ENCODE measurements around the gene BAHCC1.

BAHCC1 gene

DNA sequence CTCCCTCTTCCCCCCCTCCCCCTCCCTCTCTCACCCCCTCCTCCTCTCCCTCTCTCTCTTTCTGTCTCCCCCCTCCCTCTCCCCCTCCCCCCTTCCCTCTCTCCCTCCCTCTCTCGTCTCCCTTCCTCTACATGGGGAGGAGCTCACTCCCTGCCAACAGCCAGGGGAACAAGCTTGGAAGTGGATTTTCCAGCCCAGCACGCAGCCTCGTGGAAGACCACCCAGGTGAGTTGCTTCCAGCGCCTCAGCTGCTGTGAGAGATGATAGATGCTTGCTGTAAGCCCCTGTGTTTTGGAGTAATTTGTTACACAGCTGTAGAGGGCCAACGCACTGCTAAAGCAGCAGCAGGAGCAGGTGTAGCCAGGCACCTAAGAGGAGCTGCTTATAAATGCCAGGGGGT, 96.5 kb downstream of the BAHCC1 start:
- TF ChIP-seq, protein P1, sequence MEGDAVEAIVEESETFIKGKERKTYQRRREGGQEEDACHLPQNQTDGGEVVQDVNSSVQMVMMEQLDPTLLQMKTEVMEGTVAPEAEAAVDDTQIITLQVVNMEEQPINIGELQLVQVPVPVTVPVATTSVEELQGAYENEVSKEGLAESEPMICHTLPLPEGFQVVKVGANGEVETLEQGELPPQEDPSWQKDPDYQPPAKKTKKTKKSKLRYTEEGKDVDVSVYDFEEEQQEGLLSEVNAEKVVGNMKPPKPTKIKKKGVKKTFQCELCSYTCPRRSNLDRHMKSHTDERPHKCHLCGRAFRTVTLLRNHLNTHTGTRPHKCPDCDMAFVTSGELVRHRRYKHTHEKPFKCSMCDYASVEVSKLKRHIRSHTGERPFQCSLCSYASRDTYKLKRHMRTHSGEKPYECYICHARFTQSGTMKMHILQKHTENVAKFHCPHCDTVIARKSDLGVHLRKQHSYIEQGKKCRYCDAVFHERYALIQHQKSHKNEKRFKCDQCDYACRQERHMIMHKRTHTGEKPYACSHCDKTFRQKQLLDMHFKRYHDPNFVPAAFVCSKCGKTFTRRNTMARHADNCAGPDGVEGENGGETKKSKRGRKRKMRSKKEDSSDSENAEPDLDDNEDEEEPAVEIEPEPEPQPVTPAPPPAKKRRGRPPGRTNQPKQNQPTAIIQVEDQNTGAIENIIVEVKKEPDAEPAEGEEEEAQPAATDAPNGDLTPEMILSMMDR (IDR thresholded peaks at IDR 0.05; ENCODE audit: borderline replicate concordance, control extremely low read depth, extremely low read depth, insufficient read depth, missing control alignments): no peak
- in situ Hi-C loops (cut with MboI; ENCODE audit: low sequenced_read_pairs, unreplicated experiment): no loop called here
- no peak for DNase-seq (ENCODE audit: low spot score)

DNA sequence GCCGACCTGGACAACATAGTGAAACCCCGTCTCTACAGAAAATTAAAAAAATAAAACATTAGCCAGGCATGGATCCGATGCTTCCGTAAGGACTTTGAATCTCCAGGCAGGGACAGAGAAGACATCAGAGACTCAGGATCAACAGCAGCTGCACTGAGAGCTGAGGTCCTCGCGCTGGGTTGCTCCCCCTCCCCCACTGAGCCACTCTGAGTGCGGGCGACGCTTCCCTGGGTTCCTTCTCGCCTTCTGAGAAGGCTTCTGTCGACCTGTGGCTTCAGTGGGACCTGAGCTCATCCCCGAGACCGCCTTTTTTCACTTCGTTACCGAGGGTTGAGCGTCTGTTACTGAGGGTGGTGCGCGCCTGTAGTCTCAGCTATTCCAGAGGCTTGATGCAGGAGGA, 96.9 kb downstream of the BAHCC1 start:
- no peak for DNase-seq (ENCODE audit: low spot score)
- in situ Hi-C loops (cut with MboI; ENCODE audit: low sequenced_read_pairs, unreplicated experiment): no loop called here
- TF ChIP-seq, protein P1 (IDR thresholded peaks at IDR 0.05; ENCODE audit: borderline replicate concordance, control extremely low read depth, extremely low read depth, insufficient read depth, missing control alignments): no peak

DNA sequence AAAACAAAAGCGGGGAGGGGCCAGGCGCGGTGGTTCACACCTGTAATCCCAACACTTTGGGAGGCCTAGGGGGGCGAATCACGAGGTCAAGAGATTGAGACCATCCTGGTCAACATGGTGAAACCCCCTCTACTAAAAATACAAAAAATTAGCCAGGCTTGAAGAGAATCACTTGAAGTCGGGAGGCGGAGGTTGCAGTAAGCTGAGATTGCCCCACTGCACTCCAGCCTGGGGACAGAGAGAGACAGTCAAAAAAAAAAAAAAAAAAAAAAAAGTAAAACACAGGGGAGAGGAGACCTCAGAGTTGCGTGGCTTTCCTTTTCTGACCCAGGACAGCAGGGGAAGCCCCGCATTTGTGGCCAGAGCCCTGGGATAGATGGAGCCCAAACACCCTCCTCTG, 97.4 kb downstream of the BAHCC1 start:
- DNase-seq (ENCODE audit: low spot score): no peak
- TF ChIP-seq, protein P1 (IDR thresholded peaks at IDR 0.05; ENCODE audit: borderline replicate concordance, control extremely low read depth, extremely low read depth, insufficient read depth, missing control alignments): no peak
- in situ Hi-C loops (cut with MboI; ENCODE audit: low sequenced_read_pairs, unreplicated experiment): no loop called here

DNA sequence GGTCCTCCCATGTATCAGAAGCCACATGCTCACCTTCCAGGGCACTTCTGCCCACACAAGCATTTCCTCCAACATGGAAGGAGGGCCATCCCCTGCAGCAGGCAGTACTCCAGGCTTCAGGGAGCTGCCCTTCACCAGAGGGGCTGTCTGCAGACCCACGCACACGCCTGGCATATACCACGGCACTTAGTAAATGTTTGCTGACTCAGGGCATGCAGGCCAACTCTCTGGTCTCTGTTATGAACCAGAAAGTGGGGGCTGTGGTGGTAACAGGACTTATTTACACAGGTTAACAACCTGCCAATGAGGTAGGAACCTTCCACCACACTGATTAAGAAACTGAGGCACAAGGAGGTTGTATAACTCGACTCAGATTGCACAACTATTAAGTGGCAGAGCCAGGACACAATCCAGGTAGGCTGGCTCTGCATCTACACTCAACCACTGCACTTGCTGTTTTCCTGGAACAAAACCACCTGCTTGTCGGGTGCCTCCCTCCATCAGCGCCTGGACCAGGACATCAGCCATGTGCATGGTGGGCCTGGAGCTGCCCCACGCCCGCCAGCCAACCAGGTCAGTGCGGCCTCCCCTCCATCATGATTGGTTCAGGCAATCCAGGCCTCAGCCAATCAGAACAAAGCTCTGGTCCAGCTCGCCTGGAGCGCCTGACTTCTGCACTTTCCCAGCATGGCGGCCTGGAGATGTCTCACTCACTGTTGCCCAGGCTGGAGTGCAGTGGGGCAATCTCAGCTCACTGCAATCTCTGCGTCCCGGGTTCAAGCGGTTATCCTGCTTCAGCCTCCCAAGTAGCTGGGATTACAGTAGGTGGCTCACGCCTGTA, 98.2 kb downstream of the BAHCC1 start:
- TF ChIP-seq, protein P1 (IDR thresholded peaks at IDR 0.05; ENCODE audit: borderline replicate concordance, control extremely low read depth, extremely low read depth, insufficient read depth, missing control alignments): no peak
- in situ Hi-C loops (cut with MboI; ENCODE audit: low sequenced_read_pairs, unreplicated experiment): no loop called here
- DNase-seq (ENCODE audit: low spot score): no peak

DNA sequence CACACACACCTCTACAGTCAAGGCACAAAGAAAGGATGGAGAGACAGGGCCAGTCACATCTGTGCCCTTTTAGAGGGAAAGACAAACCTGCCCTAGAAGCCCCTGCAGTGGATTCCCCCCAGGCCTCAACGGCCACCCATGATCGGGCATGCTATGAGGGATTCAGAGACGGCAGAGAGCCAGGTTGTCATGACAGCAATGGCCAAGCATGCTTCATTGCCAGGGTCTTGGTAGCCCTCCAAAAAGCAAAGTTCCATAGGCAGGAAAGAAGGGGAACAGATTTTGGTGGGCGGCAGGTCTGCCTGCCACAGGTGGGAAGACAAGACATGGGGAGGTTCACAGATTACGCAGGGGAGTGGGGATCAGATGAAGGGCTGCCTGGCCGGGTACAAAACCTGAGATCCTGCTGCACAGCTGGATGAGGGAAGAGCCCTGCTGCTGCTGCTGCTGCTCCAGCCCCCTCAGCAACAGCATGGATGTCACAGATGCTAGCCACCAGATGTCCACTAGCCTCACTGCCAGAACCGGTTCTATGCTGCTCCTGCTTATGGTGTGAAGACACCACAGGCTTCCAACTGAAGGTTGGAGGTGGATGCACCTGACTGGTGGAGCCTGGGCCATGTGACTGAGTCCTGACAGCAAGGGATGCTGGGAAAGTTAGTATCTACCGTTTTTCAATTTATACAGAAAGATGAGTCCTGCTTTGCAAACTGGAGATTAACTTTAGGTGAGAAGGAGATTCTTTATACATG, 99.5 kb downstream of the BAHCC1 start:
- in situ Hi-C loops (cut with MboI; ENCODE audit: low sequenced_read_pairs, unreplicated experiment): no loop called here
- no peak for DNase-seq (ENCODE audit: low spot score)
- TF ChIP-seq, protein P1 (IDR thresholded peaks at IDR 0.05; ENCODE audit: borderline replicate concordance, control extremely low read depth, extremely low read depth, insufficient read depth, missing control alignments): no peak

DNA sequence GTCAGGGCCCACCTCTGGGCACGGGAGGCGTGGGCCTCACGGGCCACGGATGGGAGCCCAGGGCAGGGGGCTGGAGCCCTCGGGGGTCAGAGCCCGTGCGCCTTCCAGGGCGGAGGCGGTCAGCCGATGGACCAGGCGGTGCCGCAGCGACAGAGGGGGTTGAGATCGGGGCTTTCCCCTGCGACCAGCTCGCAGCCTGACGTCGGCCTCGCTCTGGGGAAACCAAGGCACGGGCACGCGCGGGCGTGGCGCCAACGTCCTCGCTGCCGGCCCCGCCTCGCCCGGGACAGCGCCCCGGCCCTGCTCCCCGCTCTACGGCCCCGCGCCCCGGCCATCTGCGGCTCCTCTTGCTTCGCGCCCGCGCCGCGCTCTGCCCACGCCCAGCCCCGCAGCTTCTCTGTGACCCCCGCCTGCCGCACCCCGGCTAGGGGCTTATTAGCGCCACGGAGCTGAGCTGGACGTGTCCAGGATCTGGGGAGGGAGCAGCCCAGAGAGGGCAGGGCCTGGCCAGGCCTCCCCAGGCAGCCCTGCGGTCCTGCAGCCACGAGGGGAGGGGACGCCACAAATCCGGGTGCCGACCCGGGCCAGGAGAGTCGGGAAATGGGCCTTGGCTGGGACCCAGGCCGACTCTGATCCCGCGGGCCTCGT, 103.8 kb downstream of the BAHCC1 start:
- DNase-seq (ENCODE audit: low spot score): no peak
- TF ChIP-seq, protein P1 (IDR thresholded peaks at IDR 0.05; ENCODE audit: borderline replicate concordance, control extremely low read depth, extremely low read depth, insufficient read depth, missing control alignments): no peak
- in situ Hi-C loops (cut with MboI; ENCODE audit: low sequenced_read_pairs, unreplicated experiment): no loop called here

All from GM13976 (cell line).